ENCODE data around the gene CADM1. TPM values are rescaled to one million over a fixed set of nuclear protein-coding genes. Genes with fewer than 3 reads are reported as not detected.

The CADM1 gene
- total and polyA plus RNA-seq, 9 of the 15 experiments (the other 6 are each of a cell fraction or from before 2014, with no cell fraction given): 0.42 TPM; not detected in 8

- FAIRE-seq: no peak
- H3K4me2 ChIP-seq (ENCODE audit: insufficient read depth, low read length): no peak overlapping the region
- no peaks in the 10 kb centered on the region for H4K20me1 ChIP-seq (replicated peaks; ENCODE audit: control insufficient read depth, insufficient read depth, low read length)
- no peak overlapping the region for H3K27ac ChIP-seq (ENCODE audit: extremely low read depth, low read depth, low read length)
- no peaks in the 10 kb centered on the region for H3K79me2 ChIP-seq (ENCODE audit: control insufficient read depth, insufficient read depth, low read length)
- H3K27me3 ChIP-seq (ENCODE audit: control insufficient read depth in 2 of 2, insufficient read depth in 2 of 2, low read length in 2 of 2): no peaks in the 10 kb centered on the region
- H3K9ac ChIP-seq (ENCODE audit: insufficient read depth in 1 of 2, low read depth in 2 of 2, low read length in 2 of 2): no peak overlapping the region
- ATAC-seq: no peak
- no peak overlapping the region for H3K4me3 ChIP-seq
- no peak for DNase-seq (ENCODE audit: extremely low read depth in 1 of 4, low spot score in 3 of 4)
- CTCF ChIA-PET (ENCODE audit: low intra/inter-chr PET ratio): no interaction called here
- H3K4me1 ChIP-seq (replicated peaks in 1 of 2; ENCODE audit: control insufficient read depth in 2 of 2, insufficient read depth in 2 of 2, low read length in 2 of 2): no peaks in the 10 kb centered on the region
- in situ Hi-C loops (cut with MboI) (no loop called here), intact Hi-C loops (cut with micrococcal nuclease) (no loop called here)
- H3K9me3 ChIP-seq (replicated peaks; ENCODE audit: control insufficient read depth, insufficient read depth, low read depth, low read length): no peaks in the 10 kb centered on the region
- no peaks in the 10 kb centered on the region for H3K9me1 ChIP-seq (ENCODE audit: control insufficient read depth, insufficient read depth, low read length)
- no TSS peak for BruUV-seq (replicated peaks)
- no peak overlapping the region for H2AFZ ChIP-seq (ENCODE audit: low read depth, low read length)
- POLR2A ChIA-PET: no interaction called here
- no peaks in the 10 kb centered on the region for H3K36me3 ChIP-seq (ENCODE audit: control insufficient read depth, insufficient read depth, low read length)
- TF ChIP-seq HINFP (tag; conservative IDR thresholded peaks at IDR 0.05; ENCODE audit: low read depth) (no peak), ZNF311 (CRISPR knock-in tag; IDR thresholded peaks at IDR 0.05) (no peak), ARID3B (CRISPR knock-in tag; IDR thresholded peaks at IDR 0.05; ENCODE audit: borderline replicate concordance) (no peak), RREB1 (CRISPR knock-in tag; IDR thresholded peaks at IDR 0.05) (no peak), USF2 (CRISPR knock-in tag; IDR thresholded peaks at IDR 0.05) (no peak), HMBOX1 (IDR thresholded peaks at IDR 0.05) (no peak), HCFC1 (IDR thresholded peaks at IDR 0.05; ENCODE audit: low read depth, low read length) (no peak), TRIM28 (IDR thresholded peaks at IDR 0.05) (no peak), ZNF551 (CRISPR knock-in tag; IDR thresholded peaks at IDR 0.05) (no peak), RBM25 (IDR thresholded peaks at IDR 0.05; ENCODE audit: low read depth, low read length, severe bottlenecking) (no peak), ZSCAN32 (CRISPR knock-in tag; IDR thresholded peaks at IDR 0.05) (no peak), ZNF175 (CRISPR knock-in tag; IDR thresholded peaks at IDR 0.05; ENCODE audit: low read depth) (no peak), RAD51 (IDR thresholded peaks at IDR 0.05; ENCODE audit: borderline replicate concordance, low read depth) (no peak)
Measured at GRCh38 chr11:115368616-115369015, 135.6 kb downstream of the CADM1 start.

Measured in K562 (cell line).